Measurements from ENCODE around the gene DIAPH3. TPM values are rescaled to one million over a fixed set of nuclear protein-coding genes. Genes with fewer than 3 reads are reported as not detected.

The DIAPH3 gene
- total RNA-seq, 1 donor from 2014 or later = 4.6 TPM

GRCh38 chr13:59793107-59793506 lies 370.6 kb downstream of the DIAPH3 start:
- DNase-seq = no peak
- no peaks in the 10 kb centered on the region for H3K27me3 ChIP-seq
- intact Hi-C loops (cut with DNase I) = no loop called here

GRCh38 chr13:59790626-59791025 lies 373.1 kb downstream of the DIAPH3 start:
- no peak for ATAC-seq
- intact Hi-C loops (cut with DNase I) = no loop called here
- no peak overlapping the region for H3K27ac ChIP-seq
- no peaks in the 10 kb centered on the region for H3K36me3 ChIP-seq
- no peaks in the 10 kb centered on the region for H3K9me3 ChIP-seq
- H3K4me3 ChIP-seq = no peak overlapping the region
- no peaks in the 10 kb centered on the region for H3K4me1 ChIP-seq
- no peak for DNase-seq
- H3K27me3 ChIP-seq = no peaks in the 10 kb centered on the region
- TF ChIP-seq CTCF (IDR thresholded peaks at IDR 0.05) = no peak

More at GRCh38 chr13:59793107-59793506, 370.6 kb downstream of the DIAPH3 start:
- H3K4me3 ChIP-seq = no peak overlapping the region
- H3K36me3 ChIP-seq = no peaks in the 10 kb centered on the region
- no peaks in the 10 kb centered on the region for H3K4me1 ChIP-seq
- TF ChIP-seq CTCF (IDR thresholded peaks at IDR 0.05) = no peak
- no peak for ATAC-seq
- H3K9me3 ChIP-seq = no peaks in the 10 kb centered on the region
- no peak overlapping the region for H3K27ac ChIP-seq

- TF ChIP-seq CTCF (IDR thresholded peaks at IDR 0.05) = no peak
- H3K4me1 ChIP-seq = no peaks in the 10 kb centered on the region
- intact Hi-C loops (cut with DNase I) = no loop called here
Observed at GRCh38 chr13:59789558-59789957, 374.2 kb downstream of the DIAPH3 start.

DNA sequence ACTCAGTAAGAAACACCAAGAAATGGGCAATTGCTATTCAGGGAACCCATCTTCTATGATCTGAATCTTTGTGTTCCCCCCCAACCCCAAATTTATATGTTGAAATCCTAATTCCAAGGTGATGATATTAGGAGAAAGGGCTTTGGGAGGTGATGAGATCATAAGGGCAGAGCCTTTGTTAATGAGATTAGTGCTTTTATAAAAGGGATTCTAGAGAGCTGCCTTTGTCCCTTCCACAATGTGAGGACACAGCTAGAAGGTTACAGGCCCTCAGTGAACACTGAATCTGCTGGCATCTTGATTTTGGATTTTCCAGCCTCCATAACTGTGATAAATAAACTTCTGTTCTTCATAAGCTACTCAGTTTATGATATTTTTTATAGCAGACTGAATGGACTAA lies 376.0 kb downstream of the DIAPH3 start:
- ATAC-seq (no peak), DNase-seq (no peak)
- no peak overlapping the region for H3K27ac ChIP-seq
- TF ChIP-seq CTCF (IDR thresholded peaks at IDR 0.05) = no peak
- no peak overlapping the region for H3K4me3 ChIP-seq
- H3K36me3 ChIP-seq = no peaks in the 10 kb centered on the region
- no peaks in the 10 kb centered on the region for H3K4me1 ChIP-seq
- H3K27me3 ChIP-seq = no peaks in the 10 kb centered on the region
- no peaks in the 10 kb centered on the region for H3K9me3 ChIP-seq
- intact Hi-C loops (cut with DNase I) = no loop called here

More at GRCh38 chr13:59789558-59789957, 374.2 kb downstream of the DIAPH3 start:
- Histone ChIP-seq H3K27me3 (no peaks in the 10 kb centered on the region), H3K9me3 (no peaks in the 10 kb centered on the region), H3K36me3 (no peaks in the 10 kb centered on the region), H3K4me3 (no peak overlapping the region), H3K27ac (no peak overlapping the region)
- no peak for ATAC-seq
- no peak for DNase-seq

DNA sequence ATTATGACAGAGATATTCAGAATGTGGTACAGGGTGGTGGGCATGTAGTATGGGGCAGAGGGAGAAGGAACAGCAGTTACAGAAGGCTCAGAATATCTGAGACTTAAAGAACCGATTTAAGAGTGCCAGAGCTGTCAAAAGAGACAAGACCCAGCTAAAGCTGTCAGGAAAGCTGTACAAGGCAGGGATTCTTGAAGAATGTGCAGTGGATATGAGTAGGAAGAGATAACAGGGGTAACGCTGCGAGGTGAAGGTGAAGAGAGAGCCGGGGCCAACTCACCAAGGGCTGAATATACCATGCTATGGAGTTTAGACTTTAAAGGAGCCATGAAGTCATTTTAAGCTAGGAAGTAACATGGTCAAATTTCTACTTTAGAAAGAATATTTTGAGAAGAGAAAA lies 381.0 kb downstream of the DIAPH3 start:
- ATAC-seq (no peak), DNase-seq (no peak)
- no peaks in the 10 kb centered on the region for H3K36me3 ChIP-seq
- H3K9me3 ChIP-seq = no peaks in the 10 kb centered on the region
- H3K4me3 ChIP-seq = no peak overlapping the region
- no peaks in the 10 kb centered on the region for H3K27me3 ChIP-seq
- no peaks in the 10 kb centered on the region for H3K4me1 ChIP-seq
- intact Hi-C loops (cut with DNase I) = no loop called here
- TF ChIP-seq CTCF (IDR thresholded peaks at IDR 0.05) = no peak
- H3K27ac ChIP-seq = no peak overlapping the region

DNA sequence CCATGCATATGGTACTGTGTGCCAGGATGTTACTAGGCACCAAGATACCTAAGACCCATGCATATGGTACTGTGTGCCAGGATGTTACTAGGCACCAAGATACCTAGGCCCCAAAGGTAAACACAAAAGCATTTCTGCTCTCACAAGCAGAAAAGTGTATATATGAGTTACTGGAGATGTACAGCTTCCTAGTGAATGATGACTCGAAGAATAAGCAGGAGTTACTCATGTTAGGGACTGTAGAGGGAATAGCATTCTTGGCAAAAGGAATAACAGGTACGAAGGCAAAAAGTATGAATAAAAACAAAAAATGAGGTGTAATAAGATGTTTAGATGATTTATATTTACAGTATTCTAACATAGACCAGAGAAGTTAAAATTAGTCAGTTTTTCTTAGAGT lies 383.7 kb downstream of the DIAPH3 start:
- Histone ChIP-seq H3K36me3 (no peaks in the 10 kb centered on the region), H3K4me1 (no peaks in the 10 kb centered on the region), H3K4me3 (no peak overlapping the region), H3K9me3 (no peaks in the 10 kb centered on the region), H3K27ac (no peak overlapping the region), H3K27me3 (no peaks in the 10 kb centered on the region)
- TF ChIP-seq CTCF (IDR thresholded peaks at IDR 0.05) = no peak
- ATAC-seq = no peak
- intact Hi-C loops (cut with DNase I) = no loop called here
- no peak for DNase-seq

Data from upper lobe of right lung (tissue), 1 donor.